Trophoblast cell (in vitro differentiated cells and primary cell): ENCODE results near the gene HECTD4.
A peak's percentile ranks its signal among the peaks of the same experiment; 100 is the strongest.

Experiments used
- DNase-seq, 2 donors: peaks; one replicate each; pipeline ENCODE4 v3.0.0-alpha.2; 2016
- H2AFZ ChIP-seq: 2 replicates; pipeline ENCODE4 v1.6.1; 2013; ENCODE audit warnings: low read length, moderate library complexity, mild to moderate bottlenecking; ENCODE audit not compliant: insufficient read depth, poor library complexity
- H2AK5ac ChIP-seq: 2 replicates; pipeline ENCODE4 v1.6.1; 2013; ENCODE audit warnings: mild to moderate bottlenecking, low read length
- H2BK120ac ChIP-seq: 2 replicates; pipeline ENCODE4 v1.6.1; 2013; ENCODE audit warnings: low read length, mild to moderate bottlenecking, moderate library complexity; ENCODE audit not compliant: insufficient read depth, poor library complexity
- H2BK12ac ChIP-seq: 2 replicates; pipeline ENCODE4 v1.6.1; 2013; ENCODE audit warnings: mild to moderate bottlenecking, low read length, moderate library complexity
- H2BK5ac ChIP-seq: 2 replicates; pipeline ENCODE4 v1.6.1; 2013; ENCODE audit warnings: low read length, low read depth, moderate library complexity, mild to moderate bottlenecking; ENCODE audit not compliant: poor library complexity
- H3K14ac ChIP-seq: 2 replicates; pipeline ENCODE4 v1.6.1; 2013; ENCODE audit warnings: mild to moderate bottlenecking, low read length
- H3K18ac ChIP-seq: 2 replicates; pipeline ENCODE4 v1.6.1; 2013; ENCODE audit warnings: mild to moderate bottlenecking, low read length
- H3K23ac ChIP-seq: 2 replicates; pipeline ENCODE4 v1.6.1; 2013; ENCODE audit warnings: low read length
- H3K27ac ChIP-seq: 2 replicates; pipeline ENCODE4 v1.5.1; 2013; ENCODE audit warnings: low read depth, mild to moderate bottlenecking, inconsistent platforms, low read length, moderate library complexity
- H3K27me3 ChIP-seq: 2 replicates; pipeline ENCODE4 v1.6.1; 2013; ENCODE audit warnings: inconsistent platforms, mild to moderate bottlenecking, low read length, moderate library complexity; ENCODE audit not compliant: insufficient read depth
- H3K36me3 ChIP-seq, 2 experiments: 1 replicate in 1 of 2; 2 replicates in 1 of 2; pipeline ENCODE4 v1.6.1; 2013; ENCODE audit warnings: low read length in 2 of 2, mild to moderate bottlenecking in 2 of 2, moderate library complexity in 1 of 2; ENCODE audit not compliant: insufficient read depth in 2 of 2, control insufficient read depth in 1 of 2
- H3K4ac ChIP-seq: 2 replicates; pipeline ENCODE4 v1.6.1; 2013; ENCODE audit warnings: low read depth, mild to moderate bottlenecking, low read length, moderate library complexity
- H3K4me1 ChIP-seq, 2 experiments: 1 replicate in 1 of 2; 2 replicates in 1 of 2; pipeline ENCODE4 v1.6.1; 2013; ENCODE audit warnings: low read length in 2 of 2, mild to moderate bottlenecking in 2 of 2, moderate library complexity in 1 of 2; ENCODE audit not compliant: insufficient read depth in 2 of 2, control insufficient read depth in 1 of 2
- H3K4me2 ChIP-seq: 2 replicates; pipeline ENCODE4 v1.6.1; 2013; ENCODE audit warnings: inconsistent platforms, mild to moderate bottlenecking, low read length, moderate library complexity
- H3K4me3 ChIP-seq: 2 replicates; pipeline ENCODE4 v1.5.1; 2013; ENCODE audit warnings: mild to moderate bottlenecking, low read depth, low read length, inconsistent platforms
- H3K79me1 ChIP-seq: one replicate; pipeline ENCODE4 v1.6.1; 2013; ENCODE audit warnings: low read length
- H3K79me2 ChIP-seq: 2 replicates; pipeline ENCODE4 v1.6.1; 2013; ENCODE audit warnings: low read length, mild to moderate bottlenecking; ENCODE audit not compliant: control insufficient read depth, insufficient read depth, poor library complexity
- H3K9ac ChIP-seq: 2 replicates; pipeline ENCODE4 v1.6.1; 2013; ENCODE audit warnings: mild to moderate bottlenecking, low read length
- H3K9me3 ChIP-seq: 2 replicates; pipeline ENCODE4 v1.6.1; 2013; ENCODE audit warnings: low read depth, mild to moderate bottlenecking, control low read depth, inconsistent platforms, low read length; ENCODE audit not compliant: insufficient read depth
- H4K12ac ChIP-seq: 2 replicates; pipeline ENCODE4 v1.6.1; 2013; ENCODE audit warnings: low read depth, mild to moderate bottlenecking, low read length, moderate library complexity
- H4K8ac ChIP-seq: 2 replicates; pipeline ENCODE4 v1.6.1; 2013; ENCODE audit warnings: low read depth, mild to moderate bottlenecking, low read length, moderate library complexity
- H4K91ac ChIP-seq: one replicate; pipeline ENCODE4 v1.6.1; 2013; ENCODE audit warnings: low read depth, mild to moderate bottlenecking, low read length, moderate library complexity
- WGBS: extraction: QIAGEN DNeasy Blood & Tissue Kit; methylation state at CpG from one replicate; pipeline ENCODE4 v1.1.7; 2013; ENCODE audit warnings: missing lambda C conversion rate; ENCODE audit not compliant: insufficient read length, insufficient coverage; ENCODE audit errors: extremely low coverage; 5-methylcytosine and 5-hydroxymethylcytosine counted together

Gene HECTD4

DNA sequence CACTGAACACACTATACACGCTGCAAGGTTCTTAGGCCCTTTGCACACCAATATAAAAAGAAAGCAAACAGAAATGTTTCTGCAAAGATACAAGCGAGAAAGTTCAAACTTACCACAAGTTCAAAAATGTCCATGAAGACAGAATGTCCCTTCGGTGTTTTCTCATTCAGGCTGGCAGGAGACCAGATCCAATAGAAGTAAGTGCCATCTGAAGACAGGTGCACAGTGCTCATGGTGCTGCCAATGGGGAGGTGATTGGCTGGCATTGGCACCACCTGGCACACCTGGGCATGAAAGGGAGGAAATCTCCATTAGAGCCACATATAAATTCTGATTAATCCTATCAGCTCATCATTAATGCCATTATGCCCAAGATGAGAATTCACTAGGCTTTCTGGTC is 76.3 kb downstream of the HECTD4 start:
- Histone ChIP-seq H3K23ac (no peak overlapping the region), H4K8ac (no peak overlapping the region), H2BK5ac (no peak overlapping the region), H4K12ac (no peak overlapping the region), H3K4me3 (no peak overlapping the region), H2AFZ (no peak overlapping the region), H3K4me1 (peaks cover 0 to 2% of the 10 kb centered on the region in 2 experiments), H2BK120ac (no peak overlapping the region), H3K9me3 (no peaks in the 10 kb centered on the region), H3K4ac (no peak overlapping the region), H3K18ac (no peak overlapping the region), H3K36me3 (peaks cover 3 to 8% of the 10 kb centered on the region in 2 experiments), H4K91ac (no peak overlapping the region), H2AK5ac (no peak overlapping the region), H3K9ac (no peak overlapping the region), H2BK12ac (no peak overlapping the region), H3K79me2 (no peaks in the 10 kb centered on the region), H3K27me3 (no peaks in the 10 kb centered on the region), H3K14ac (no peak overlapping the region), H3K79me1 (no peaks in the 10 kb centered on the region), H3K4me2 (no peak overlapping the region), H3K27ac (no peak overlapping the region)
- WGBS, result no CpG with 5 or more reads among the region's 3 CpGs
- DNase-seq, result no peak

DNA sequence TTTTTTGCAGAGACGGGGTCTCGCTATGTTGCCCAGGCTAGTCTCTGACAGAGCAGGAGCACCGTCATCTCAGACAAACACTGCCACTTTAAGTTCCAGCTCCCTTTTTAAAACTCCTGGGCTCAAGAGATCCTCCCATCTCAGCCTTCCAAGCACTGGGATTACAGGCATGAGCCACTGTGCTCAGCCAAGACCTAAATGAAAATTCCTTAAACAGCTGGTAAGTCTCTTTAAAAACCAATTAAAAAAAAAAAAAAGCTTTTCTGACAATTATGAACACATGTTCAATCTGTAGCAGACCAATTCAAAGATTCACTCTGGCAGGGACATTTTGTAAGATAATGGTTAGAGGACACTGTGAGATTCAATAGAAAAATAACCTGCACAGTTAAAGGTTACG is 77.8 kb downstream of the HECTD4 start:
- Histone ChIP-seq H3K14ac (no peak overlapping the region), H2BK12ac (no peak overlapping the region), H3K36me3 (peaks cover 3 to 8% of the 10 kb centered on the region in 2 experiments), H4K12ac (no peak overlapping the region), H3K27me3 (no peaks in the 10 kb centered on the region), H2BK120ac (no peak overlapping the region), H3K4me1 (peaks cover 0 to 2% of the 10 kb centered on the region in 2 experiments), H4K8ac (no peak overlapping the region), H3K79me1 (no peaks in the 10 kb centered on the region), H3K79me2 (no peaks in the 10 kb centered on the region), H3K4ac (no peak overlapping the region), H3K4me3 (no peak overlapping the region), H2BK5ac (no peak overlapping the region), H2AFZ (no peak overlapping the region), H3K9ac (no peak overlapping the region), H3K23ac (no peak overlapping the region), H3K18ac (no peak overlapping the region), H3K27ac (no peak overlapping the region), H3K9me3 (no peaks in the 10 kb centered on the region), H4K91ac (no peak overlapping the region), H2AK5ac (no peak overlapping the region), H3K4me2 (no peak overlapping the region)
- WGBS, result no CpG with 5 or more reads among the region's 4 CpGs
- DNase-seq, result no peak

DNA sequence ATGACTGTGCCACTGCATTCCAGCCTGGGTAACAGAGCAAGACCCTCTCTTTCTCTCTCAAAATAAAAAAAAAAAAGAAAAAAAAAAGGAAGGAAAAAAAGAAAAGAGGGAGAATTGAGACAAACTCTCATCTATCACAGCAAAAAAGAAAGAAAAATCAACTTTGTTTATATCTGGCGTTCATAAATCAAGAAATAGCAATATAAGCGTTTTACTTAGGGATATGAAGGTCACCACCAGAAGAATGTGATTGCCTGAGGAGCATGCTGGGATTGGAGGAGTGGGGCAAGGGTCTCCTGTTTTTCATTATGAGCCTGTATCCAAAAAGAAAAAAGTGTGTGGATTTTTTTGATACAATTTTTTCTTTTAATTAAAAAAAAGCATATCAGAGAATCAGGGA is 78.4 kb downstream of the HECTD4 start:
- Histone ChIP-seq H4K12ac (no peak overlapping the region), H3K23ac (no peak overlapping the region), H3K4ac (no peak overlapping the region), H3K9ac (no peak overlapping the region), H3K9me3 (no peaks in the 10 kb centered on the region), H3K79me2 (no peaks in the 10 kb centered on the region), H3K27ac (no peak overlapping the region), H2AK5ac (no peak overlapping the region), H3K4me1 (peaks cover 0 to 2% of the 10 kb centered on the region in 2 experiments), H3K27me3 (no peaks in the 10 kb centered on the region), H3K14ac (no peak overlapping the region), H3K79me1 (no peaks in the 10 kb centered on the region), H3K36me3 (peaks cover 3 to 8% of the 10 kb centered on the region in 2 experiments), H4K91ac (no peak overlapping the region), H3K4me2 (no peak overlapping the region), H2BK5ac (no peak overlapping the region), H2AFZ (no peak overlapping the region), H2BK12ac (no peak overlapping the region), H4K8ac (no peak overlapping the region), H2BK120ac (no peak overlapping the region), H3K4me3 (no peak overlapping the region), H3K18ac (no peak overlapping the region)
- DNase-seq, result no peak
- WGBS, result no CpG with 5 or more reads among the region's 2 CpGs

DNA sequence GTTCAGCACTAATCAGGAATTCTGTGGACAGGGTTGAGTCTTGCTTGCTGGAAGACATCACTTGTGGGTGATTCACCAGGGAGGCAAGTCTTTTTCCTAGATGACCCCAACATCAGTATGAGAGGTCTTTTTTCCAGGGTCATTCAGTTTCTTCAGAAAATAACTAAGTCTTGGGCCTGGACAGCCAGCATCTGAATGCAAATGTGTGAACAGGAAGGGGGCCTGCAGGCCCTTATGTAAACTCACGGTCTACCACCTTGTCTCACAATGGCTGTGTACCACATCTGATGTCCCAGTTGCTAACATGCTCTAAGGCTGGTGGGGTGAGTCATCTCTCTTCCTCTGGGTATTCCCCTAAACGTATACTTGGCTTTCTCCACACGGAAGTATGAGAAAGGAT is 79.2 kb downstream of the HECTD4 start:
- H3K23ac ChIP-seq, result no peak overlapping the region
- no CpG with 5 or more reads among the region's 3 CpGs for WGBS

More for the DNA sequence above, 79.2 kb downstream of the HECTD4 start:
- no peak overlapping the region for H3K27ac ChIP-seq
- peaks cover 0 to 2% of the 10 kb centered on the region in 2 experiments for H3K4me1 ChIP-seq
- no peaks in the 10 kb centered on the region for H3K79me2 ChIP-seq
- no peak overlapping the region for H3K9ac ChIP-seq
- peaks cover 3 to 6% of the 10 kb centered on the region in 2 experiments for H3K36me3 ChIP-seq
- H2AFZ ChIP-seq, result no peak overlapping the region
- H3K4me2 ChIP-seq, result no peak overlapping the region
- no peak overlapping the region for H2BK12ac ChIP-seq
- H3K9me3 ChIP-seq, result no peaks in the 10 kb centered on the region
- no peak overlapping the region for H2AK5ac ChIP-seq
- no peaks in the 10 kb centered on the region for H3K27me3 ChIP-seq
- H3K14ac ChIP-seq, result no peak overlapping the region
- no peak overlapping the region for H3K4ac ChIP-seq
- no peak overlapping the region for H2BK120ac ChIP-seq
- H2BK5ac ChIP-seq, result no peak overlapping the region
- H4K12ac ChIP-seq, result no peak overlapping the region
- H3K18ac ChIP-seq, result no peak overlapping the region
- no peak overlapping the region for H4K91ac ChIP-seq
- H3K79me1 ChIP-seq, result no peaks in the 10 kb centered on the region
- no peak overlapping the region for H3K4me3 ChIP-seq
- no peak overlapping the region for H4K8ac ChIP-seq
- peak; percentile 31 to 42 for DNase-seq
